Breast epithelium (tissue), 3 donors: ENCODE results near the gene CCDC24.

Source experiments
- CTCF ChIP-seq, 3 donors: fragments of 450-650 bp; IDR thresholded peaks; one replicate each; pipeline ENCODE4 v1.5.1; 2016 to 2017; ENCODE audit warnings: antibody characterized with exemption in 3 of 3, mild to moderate bottlenecking in 3 of 3, moderate library complexity in 3 of 3
- POLR2A ChIP-seq: fragments of 450-650 bp; IDR thresholded peaks from one replicate; pipeline ENCODE4 v1.6.1; 2016; ENCODE audit warnings: antibody characterized with exemption, mild to moderate bottlenecking, moderate library complexity

GRCh38 chr1:43979528-43980254 is 11.7 kb upstream of the CCDC24 start:
- TF ChIP-seq CTCF (IDR thresholded peaks at IDR 0.05) (no peak), POLR2A (no peak)
